ENCODE data around the gene SCGB1C2.

The SCGB1C2 gene

GRCh38 chr17:159609-160008 lies 22.2 kb downstream of the SCGB1C2 start:
- no peak for DNase-seq (ENCODE audit: low read depth)
- H3K4me3 ChIP-seq (ENCODE audit: low read depth, low read length) = no peak overlapping the region
- no peak for TF ChIP-seq CTCF (IDR thresholded peaks at IDR 0.05; ENCODE audit: control insufficient read depth, extremely low read depth, insufficient read depth)

- no peak for DNase-seq (ENCODE audit: low read depth)
- no peak for TF ChIP-seq CTCF (IDR thresholded peaks at IDR 0.05; ENCODE audit: control insufficient read depth, extremely low read depth, insufficient read depth)
These were observed 23.0 kb downstream of the SCGB1C2 start for GRCh38 chr17:160336-160735.

GRCh38 chr17:161481-161880 lies 24.1 kb downstream of the SCGB1C2 start:
- TF ChIP-seq CTCF (IDR thresholded peaks at IDR 0.05; ENCODE audit: control insufficient read depth, extremely low read depth, insufficient read depth) = no peak
- no peak for DNase-seq (ENCODE audit: low read depth)
- H3K4me3 ChIP-seq (ENCODE audit: low read depth, low read length) = no peak overlapping the region

More at GRCh38 chr17:160336-160735, 23.0 kb downstream of the SCGB1C2 start:
- no peak overlapping the region for H3K4me3 ChIP-seq (ENCODE audit: low read depth, low read length)

- no peak for DNase-seq (ENCODE audit: low read depth)
- no peak for TF ChIP-seq CTCF (IDR thresholded peaks at IDR 0.05; ENCODE audit: control insufficient read depth, extremely low read depth, insufficient read depth)
- H3K4me3 ChIP-seq (ENCODE audit: low read depth, low read length) = no peak overlapping the region
These were observed 25.3 kb downstream of the SCGB1C2 start for GRCh38 chr17:162689-163088.

GRCh38 chr17:163514-164098 lies 26.2 kb downstream of the SCGB1C2 start:
- no peak for TF ChIP-seq CTCF (IDR thresholded peaks at IDR 0.05; ENCODE audit: control insufficient read depth, extremely low read depth, insufficient read depth)
- no peak for DNase-seq (ENCODE audit: low read depth)
- no peak overlapping the region for H3K4me3 ChIP-seq (ENCODE audit: low read depth, low read length)

- DNase-seq (ENCODE audit: low read depth) = no peak
- no peak overlapping the region for H3K4me3 ChIP-seq (ENCODE audit: low read depth, low read length)
- peak; percentile 71 for TF ChIP-seq CTCF (IDR thresholded peaks at IDR 0.05; ENCODE audit: control insufficient read depth, extremely low read depth, insufficient read depth)
These were observed 27.2 kb downstream of the SCGB1C2 start for GRCh38 chr17:164303-165235.

All from LNCaP clone FGC (cell line).